GM23338 (cell line): ENCODE measurements around the gene CD34. TPM values are rescaled to one million over a fixed set of nuclear protein-coding genes. Genes with fewer than 3 reads are reported as not detected.

Experiments used
- ATAC-seq: fragments of 200-7000 bp; cut with Tn5 transposase; 3 replicates; pipeline ENCODE4 v1.9.1; 2020
- DNase-seq: peaks from one replicate; pipeline ENCODE4 v3.0.0-alpha.2; 2015; ENCODE audit warnings: low spot score
- H2AFZ ChIP-seq: fragments of 200-600 bp; sonication (generic); 2 replicates; pipeline ENCODE4 v1.8.0; 2016; ENCODE audit warnings: antibody characterized with exemption, mild to moderate bottlenecking, moderate library complexity
- H3F3A ChIP-seq: fragments of 200-600 bp; sonication (generic); replicated peaks from 2 replicates; pipeline ENCODE4 v1.8.0; 2017; ENCODE audit warnings: antibody characterized with exemption, mixed run types, low read depth
- H3K27ac ChIP-seq: fragments of 200-600 bp; sonication (generic); 2 replicates; pipeline ENCODE4 v1.6.1; 2016; ENCODE audit warnings: low read depth
- H3K27me3 ChIP-seq: fragments of 200-600 bp; sonication (generic); 2 replicates; pipeline ENCODE4 v1.8.0; 2016; ENCODE audit warnings: mild to moderate bottlenecking, mixed run types, moderate library complexity; ENCODE audit not compliant: insufficient read depth
- H3K36me3 ChIP-seq: fragments of 200-600 bp; sonication (generic); 2 replicates; pipeline ENCODE4 v1.8.0; 2016; ENCODE audit warnings: mild to moderate bottlenecking; ENCODE audit not compliant: insufficient read depth
- H3K4me1 ChIP-seq: fragments of 200-600 bp; sonication (generic); 2 replicates; pipeline ENCODE4 v1.8.0; 2016; ENCODE audit warnings: mild to moderate bottlenecking, moderate library complexity; ENCODE audit not compliant: insufficient read depth
- H3K4me2 ChIP-seq: fragments of 200-600 bp; sonication (generic); 2 replicates; pipeline ENCODE4 v1.7.1; 2017; ENCODE audit warnings: mixed run types
- H3K4me3 ChIP-seq: fragments of 200-600 bp; sonication (generic); 2 replicates; pipeline ENCODE4 v1.6.1; 2016; ENCODE audit warnings: mixed run types
- H3K79me2 ChIP-seq: fragments of 200-600 bp; sonication (generic); replicated peaks from 2 replicates; pipeline ENCODE4 v1.8.0; 2017; ENCODE audit warnings: mild to moderate bottlenecking; ENCODE audit not compliant: insufficient read depth
- H3K9me2 ChIP-seq: fragments of 200-600 bp; sonication (generic); 2 replicates; pipeline ENCODE4 v1.8.0; 2017; ENCODE audit not compliant: insufficient read depth
- H4K20me1 ChIP-seq: fragments of 200-600 bp; sonication (generic); replicated peaks from 2 replicates; pipeline ENCODE4 v1.8.0; 2017; ENCODE audit warnings: mild to moderate bottlenecking; ENCODE audit not compliant: insufficient read depth
- H3K27ac Mint-ChIP-seq: 2 replicates; pipeline ENCODE4 v1.8.0; 2020; ENCODE audit warnings: inconsistent platforms, mild to moderate bottlenecking, moderate library complexity, mixed read lengths
- H3K27me3 Mint-ChIP-seq: 3 replicates; pipeline ENCODE4 v1.8.0; 2022; ENCODE audit warnings: low read depth, mild to moderate bottlenecking, moderate library complexity, mixed read lengths, inconsistent platforms; ENCODE audit not compliant: insufficient read depth, poor library complexity
- H3K36me3 Mint-ChIP-seq: 3 replicates; pipeline ENCODE4 v1.8.0; 2021; ENCODE audit warnings: low read depth, mild to moderate bottlenecking, inconsistent platforms, moderate library complexity, mixed read lengths
- H3K4me1 Mint-ChIP-seq: 3 replicates; pipeline ENCODE4 v1.8.0; 2020; ENCODE audit warnings: mild to moderate bottlenecking, inconsistent platforms, mixed read lengths
- H3K4me3 Mint-ChIP-seq: 3 replicates; pipeline ENCODE4 v1.8.0; 2021; ENCODE audit warnings: moderate library complexity, mild to moderate bottlenecking, inconsistent platforms, mixed read lengths
- H3K9me3 Mint-ChIP-seq: 3 replicates; pipeline ENCODE4 v1.8.0; 2020; ENCODE audit warnings: moderate library complexity, mild to moderate bottlenecking, inconsistent platforms, mixed read lengths
- CREB1 ChIP-seq: fragments of 250-450 bp; sonication (Bioruptor Pico); IDR thresholded peaks from 2 replicates; pipeline ENCODE4 v1.5.0; 2020; ENCODE audit warnings: low read depth, mild to moderate bottlenecking, moderate library complexity
- CTCF ChIP-seq, 2 experiments: fragments of 200-600 bp in 1 of 2; sonication (generic) in 1 of 2; conservative IDR thresholded peaks; 2 replicates each; pipeline versions ENCODE4 v1.5.1 to v1.6.1; 2016 to 2017; ENCODE audit warnings: antibody characterized with exemption in 2 of 2, low read depth in 2 of 2, mild to moderate bottlenecking in 2 of 2, moderate library complexity in 1 of 2
- EZH2 ChIP-seq: fragments of 200-600 bp; sonication (generic); IDR thresholded peaks from one replicate; pipeline ENCODE4 v1.8.0; 2017; ENCODE audit warnings: antibody characterized with exemption, mild to moderate bottlenecking, low read depth; ENCODE audit not compliant: unreplicated experiment
- EZH2phosphoT487 ChIP-seq: fragments of 200-600 bp; sonication (generic); IDR thresholded peaks from one replicate; pipeline ENCODE4 v1.8.1; 2018; ENCODE audit warnings: antibody characterized with exemption; ENCODE audit not compliant: unreplicated experiment
- JUNB ChIP-seq: IDR thresholded peaks from one replicate; pipeline ENCODE4 v1.6.1; 2016; ENCODE audit warnings: antibody characterized with exemption; ENCODE audit not compliant: unreplicated experiment
- NANOG ChIP-seq: IDR thresholded peaks from 2 replicates; pipeline ENCODE4 v1.6.1; 2016; ENCODE audit warnings: antibody characterized with exemption, borderline replicate concordance
- STAT1 ChIP-seq: IDR thresholded peaks from one replicate; pipeline ENCODE4 v1.6.1; 2016; ENCODE audit warnings: antibody characterized with exemption; ENCODE audit not compliant: unreplicated experiment
- ZNF331 ChIP-seq: fragments of 250-450 bp; sonication (Bioruptor Pico); IDR thresholded peaks from 2 replicates; pipeline ENCODE4 v1.5.0; 2020; ENCODE audit warnings: low read depth, mild to moderate bottlenecking, moderate library complexity
- polyA plus RNA-seq: library from polyadenylated mRNA; unstranded; fragments of >200 nt; fragmentation: Nextera tagmentation; extraction: Ambion mirVana; gene quantifications from 2 replicates; pipeline ENCODE4 v1.2.1, GENCODE V29; 2016
- total RNA-seq: library from RNA; depleted of rRNA; stranded (reverse); fragments of >200 nt; shearing (Covaris generic); gene quantifications from 2 replicates; pipeline ENCODE4 v1.2.3, GENCODE V29; 2014
- TF ChIP-seq, protein P1 (sequence below): fragments of 250-450 bp; sonication (Bioruptor Pico); IDR thresholded peaks from 2 replicates; pipeline ENCODE4 v1.5.0; 2020; ENCODE audit warnings: mild to moderate bottlenecking, moderate library complexity
- TF ChIP-seq, protein P2 (sequence below): IDR thresholded peaks from 2 replicates; pipeline ENCODE4 v1.6.1; 2016; ENCODE audit warnings: antibody characterized with exemption
- TF ChIP-seq, protein P3 (sequence below): IDR thresholded peaks from one replicate; pipeline ENCODE4 v1.6.1; 2018; ENCODE audit warnings: antibody characterized with exemption; ENCODE audit not compliant: unreplicated experiment

The CD34 gene
- total and polyA plus RNA-seq, 2 experiments from 2014 or later: 0.07 to 0.18 TPM

GRCh38 chr1:207853372-207853757, 57.6 kb downstream of the CD34 start (continued):
- TF ChIP-seq, protein P1, sequence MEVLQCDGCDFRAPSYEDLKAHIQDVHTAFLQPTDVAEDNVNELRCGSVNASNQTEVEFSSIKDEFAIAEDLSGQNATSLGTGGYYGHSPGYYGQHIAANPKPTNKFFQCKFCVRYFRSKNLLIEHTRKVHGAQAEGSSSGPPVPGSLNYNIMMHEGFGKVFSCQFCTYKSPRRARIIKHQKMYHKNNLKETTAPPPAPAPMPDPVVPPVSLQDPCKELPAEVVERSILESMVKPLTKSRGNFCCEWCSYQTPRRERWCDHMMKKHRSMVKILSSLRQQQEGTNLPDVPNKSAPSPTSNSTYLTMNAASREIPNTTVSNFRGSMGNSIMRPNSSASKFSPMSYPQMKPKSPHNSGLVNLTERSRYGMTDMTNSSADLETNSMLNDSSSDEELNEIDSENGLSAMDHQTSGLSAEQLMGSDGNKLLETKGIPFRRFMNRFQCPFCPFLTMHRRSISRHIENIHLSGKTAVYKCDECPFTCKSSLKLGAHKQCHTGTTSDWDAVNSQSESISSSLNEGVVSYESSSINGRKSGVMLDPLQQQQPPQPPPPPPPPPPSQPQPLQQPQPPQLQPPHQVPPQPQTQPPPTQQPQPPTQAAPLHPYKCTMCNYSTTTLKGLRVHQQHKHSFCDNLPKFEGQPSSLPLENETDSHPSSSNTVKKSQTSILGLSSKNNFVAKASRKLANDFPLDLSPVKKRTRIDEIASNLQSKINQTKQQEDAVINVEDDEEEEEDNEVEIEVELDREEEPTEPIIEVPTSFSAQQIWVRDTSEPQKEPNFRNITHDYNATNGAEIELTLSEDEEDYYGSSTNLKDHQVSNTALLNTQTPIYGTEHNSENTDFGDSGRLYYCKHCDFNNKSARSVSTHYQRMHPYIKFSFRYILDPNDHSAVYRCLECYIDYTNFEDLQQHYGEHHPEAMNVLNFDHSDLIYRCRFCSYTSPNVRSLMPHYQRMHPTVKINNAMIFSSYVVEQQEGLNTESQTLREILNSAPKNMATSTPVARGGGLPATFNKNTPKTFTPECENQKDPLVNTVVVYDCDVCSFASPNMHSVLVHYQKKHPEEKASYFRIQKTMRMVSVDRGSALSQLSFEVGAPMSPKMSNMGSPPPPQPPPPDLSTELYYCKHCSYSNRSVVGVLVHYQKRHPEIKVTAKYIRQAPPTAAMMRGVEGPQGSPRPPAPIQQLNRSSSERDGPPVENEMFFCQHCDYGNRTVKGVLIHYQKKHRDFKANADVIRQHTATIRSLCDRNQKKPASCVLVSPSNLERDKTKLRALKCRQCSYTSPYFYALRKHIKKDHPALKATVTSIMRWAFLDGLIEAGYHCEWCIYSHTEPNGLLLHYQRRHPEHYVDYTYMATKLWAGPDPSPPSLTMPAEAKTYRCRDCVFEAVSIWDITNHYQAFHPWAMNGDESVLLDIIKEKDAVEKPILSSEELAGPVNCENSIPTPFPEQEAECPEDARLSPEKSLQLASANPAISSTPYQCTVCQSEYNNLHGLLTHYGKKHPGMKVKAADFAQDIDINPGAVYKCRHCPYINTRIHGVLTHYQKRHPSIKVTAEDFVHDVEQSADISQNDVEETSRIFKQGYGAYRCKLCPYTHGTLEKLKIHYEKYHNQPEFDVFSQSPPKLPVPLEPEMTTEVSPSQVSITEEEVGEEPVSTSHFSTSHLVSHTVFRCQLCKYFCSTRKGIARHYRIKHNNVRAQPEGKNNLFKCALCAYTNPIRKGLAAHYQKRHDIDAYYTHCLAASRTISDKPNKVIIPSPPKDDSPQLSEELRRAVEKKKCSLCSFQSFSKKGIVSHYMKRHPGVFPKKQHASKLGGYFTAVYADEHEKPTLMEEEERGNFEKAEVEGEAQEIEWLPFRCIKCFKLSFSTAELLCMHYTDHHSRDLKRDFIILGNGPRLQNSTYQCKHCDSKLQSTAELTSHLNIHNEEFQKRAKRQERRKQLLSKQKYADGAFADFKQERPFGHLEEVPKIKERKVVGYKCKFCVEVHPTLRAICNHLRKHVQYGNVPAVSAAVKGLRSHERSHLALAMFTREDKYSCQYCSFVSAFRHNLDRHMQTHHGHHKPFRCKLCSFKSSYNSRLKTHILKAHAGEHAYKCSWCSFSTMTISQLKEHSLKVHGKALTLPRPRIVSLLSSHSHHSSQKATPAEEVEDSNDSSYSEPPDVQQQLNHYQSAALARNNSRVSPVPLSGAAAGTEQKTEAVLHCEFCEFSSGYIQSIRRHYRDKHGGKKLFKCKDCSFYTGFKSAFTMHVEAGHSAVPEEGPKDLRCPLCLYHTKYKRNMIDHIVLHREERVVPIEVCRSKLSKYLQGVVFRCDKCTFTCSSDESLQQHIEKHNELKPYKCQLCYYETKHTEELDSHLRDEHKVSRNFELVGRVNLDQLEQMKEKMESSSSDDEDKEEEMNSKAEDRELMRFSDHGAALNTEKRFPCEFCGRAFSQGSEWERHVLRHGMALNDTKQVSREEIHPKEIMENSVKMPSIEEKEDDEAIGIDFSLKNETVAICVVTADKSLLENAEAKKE (CRISPR knock-in tag): no peak

DNA sequence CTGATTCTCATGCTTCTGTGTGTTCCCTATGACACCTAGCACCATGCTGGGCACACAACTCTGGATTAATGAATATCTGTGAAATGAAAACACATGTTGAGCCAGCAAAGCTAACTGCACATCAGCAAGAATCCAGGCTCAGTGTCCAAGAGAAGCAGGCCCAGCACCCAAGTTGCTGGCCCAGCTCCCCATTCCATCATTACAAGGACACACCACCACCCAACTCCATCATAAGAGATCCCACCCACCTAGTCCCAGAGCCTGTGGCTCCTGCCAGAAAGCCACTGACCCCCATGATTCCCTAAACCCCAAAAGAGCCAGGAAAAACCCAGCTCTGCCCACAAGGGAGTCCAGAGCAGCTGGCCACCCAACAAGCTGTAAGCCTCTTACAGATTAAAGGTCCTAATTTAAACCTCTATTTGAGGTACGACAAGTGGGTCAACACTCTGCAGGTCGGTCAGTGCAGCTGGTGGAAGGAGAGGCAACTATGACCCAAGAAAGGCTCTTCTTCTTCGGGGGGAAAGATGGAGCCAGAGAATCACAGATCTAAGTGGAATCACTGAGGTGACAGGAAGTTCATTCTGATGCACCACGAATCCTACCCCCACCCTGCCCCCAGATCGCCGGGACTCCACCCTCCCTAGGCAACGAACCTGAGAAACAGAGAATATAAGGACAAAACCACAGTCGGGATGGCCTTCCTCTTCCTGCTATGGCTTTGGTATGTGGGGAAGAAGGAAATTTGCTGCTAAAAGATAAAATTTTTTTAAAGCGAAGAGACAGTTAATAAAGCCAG, 58.2 kb downstream of the CD34 start:
- Mint-ChIP-seq H3K9me3 (no peaks in the 10 kb centered on the region), H3K27me3 (peaks cover 7% of the 10 kb centered on the region), H3K27ac (no peak overlapping the region), H3K4me3 (no peak overlapping the region), H3K36me3 (no peaks in the 10 kb centered on the region), H3K4me1 (peaks cover 8% of the 10 kb centered on the region)
- DNase-seq (no peak), ATAC-seq (no peak)
- no peak overlapping the region for H3K4me3 ChIP-seq
- H3K36me3 ChIP-seq: no peaks in the 10 kb centered on the region
- no peaks in the 10 kb centered on the region for H3K79me2 ChIP-seq
- no peak overlapping the region for H3K27ac ChIP-seq
- H3K27me3 ChIP-seq: no peaks in the 10 kb centered on the region
- H4K20me1 ChIP-seq: no peaks in the 10 kb centered on the region
- H3K9me2 ChIP-seq: 0 out of 2 replicates have a peak, but pooled peaks cover 9% of the 10 kb centered on the region
- H2AFZ ChIP-seq: no peak overlapping the region
- H3K4me2 ChIP-seq: no peak overlapping the region
- no peaks in the 10 kb centered on the region for H3F3A ChIP-seq
- H3K4me1 ChIP-seq: peaks cover 10% of the 10 kb centered on the region
- TF ChIP-seq NANOG: no peak
- TF ChIP-seq CTCF (conservative IDR thresholded peaks at IDR 0.05; ENCODE audit: low read depth in 2 of 2): no peak
- no peak for TF ChIP-seq ZNF331
- TF ChIP-seq JUNB: no peak
- TF ChIP-seq, protein P2, sequence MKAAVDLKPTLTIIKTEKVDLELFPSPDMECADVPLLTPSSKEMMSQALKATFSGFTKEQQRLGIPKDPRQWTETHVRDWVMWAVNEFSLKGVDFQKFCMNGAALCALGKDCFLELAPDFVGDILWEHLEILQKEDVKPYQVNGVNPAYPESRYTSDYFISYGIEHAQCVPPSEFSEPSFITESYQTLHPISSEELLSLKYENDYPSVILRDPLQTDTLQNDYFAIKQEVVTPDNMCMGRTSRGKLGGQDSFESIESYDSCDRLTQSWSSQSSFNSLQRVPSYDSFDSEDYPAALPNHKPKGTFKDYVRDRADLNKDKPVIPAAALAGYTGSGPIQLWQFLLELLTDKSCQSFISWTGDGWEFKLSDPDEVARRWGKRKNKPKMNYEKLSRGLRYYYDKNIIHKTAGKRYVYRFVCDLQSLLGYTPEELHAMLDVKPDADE: no peak
- TF ChIP-seq, protein P3, sequence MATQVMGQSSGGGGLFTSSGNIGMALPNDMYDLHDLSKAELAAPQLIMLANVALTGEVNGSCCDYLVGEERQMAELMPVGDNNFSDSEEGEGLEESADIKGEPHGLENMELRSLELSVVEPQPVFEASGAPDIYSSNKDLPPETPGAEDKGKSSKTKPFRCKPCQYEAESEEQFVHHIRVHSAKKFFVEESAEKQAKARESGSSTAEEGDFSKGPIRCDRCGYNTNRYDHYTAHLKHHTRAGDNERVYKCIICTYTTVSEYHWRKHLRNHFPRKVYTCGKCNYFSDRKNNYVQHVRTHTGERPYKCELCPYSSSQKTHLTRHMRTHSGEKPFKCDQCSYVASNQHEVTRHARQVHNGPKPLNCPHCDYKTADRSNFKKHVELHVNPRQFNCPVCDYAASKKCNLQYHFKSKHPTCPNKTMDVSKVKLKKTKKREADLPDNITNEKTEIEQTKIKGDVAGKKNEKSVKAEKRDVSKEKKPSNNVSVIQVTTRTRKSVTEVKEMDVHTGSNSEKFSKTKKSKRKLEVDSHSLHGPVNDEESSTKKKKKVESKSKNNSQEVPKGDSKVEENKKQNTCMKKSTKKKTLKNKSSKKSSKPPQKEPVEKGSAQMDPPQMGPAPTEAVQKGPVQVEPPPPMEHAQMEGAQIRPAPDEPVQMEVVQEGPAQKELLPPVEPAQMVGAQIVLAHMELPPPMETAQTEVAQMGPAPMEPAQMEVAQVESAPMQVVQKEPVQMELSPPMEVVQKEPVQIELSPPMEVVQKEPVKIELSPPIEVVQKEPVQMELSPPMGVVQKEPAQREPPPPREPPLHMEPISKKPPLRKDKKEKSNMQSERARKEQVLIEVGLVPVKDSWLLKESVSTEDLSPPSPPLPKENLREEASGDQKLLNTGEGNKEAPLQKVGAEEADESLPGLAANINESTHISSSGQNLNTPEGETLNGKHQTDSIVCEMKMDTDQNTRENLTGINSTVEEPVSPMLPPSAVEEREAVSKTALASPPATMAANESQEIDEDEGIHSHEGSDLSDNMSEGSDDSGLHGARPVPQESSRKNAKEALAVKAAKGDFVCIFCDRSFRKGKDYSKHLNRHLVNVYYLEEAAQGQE: no peak
- TF ChIP-seq EZH2: no peak
- TF ChIP-seq STAT1: no peak
- TF ChIP-seq EZH2phosphoT487: no peak
- TF ChIP-seq CREB1 (CRISPR knock-in tag): no peak
